Measurements from ENCODE around the gene WIPF2.

DNA sequence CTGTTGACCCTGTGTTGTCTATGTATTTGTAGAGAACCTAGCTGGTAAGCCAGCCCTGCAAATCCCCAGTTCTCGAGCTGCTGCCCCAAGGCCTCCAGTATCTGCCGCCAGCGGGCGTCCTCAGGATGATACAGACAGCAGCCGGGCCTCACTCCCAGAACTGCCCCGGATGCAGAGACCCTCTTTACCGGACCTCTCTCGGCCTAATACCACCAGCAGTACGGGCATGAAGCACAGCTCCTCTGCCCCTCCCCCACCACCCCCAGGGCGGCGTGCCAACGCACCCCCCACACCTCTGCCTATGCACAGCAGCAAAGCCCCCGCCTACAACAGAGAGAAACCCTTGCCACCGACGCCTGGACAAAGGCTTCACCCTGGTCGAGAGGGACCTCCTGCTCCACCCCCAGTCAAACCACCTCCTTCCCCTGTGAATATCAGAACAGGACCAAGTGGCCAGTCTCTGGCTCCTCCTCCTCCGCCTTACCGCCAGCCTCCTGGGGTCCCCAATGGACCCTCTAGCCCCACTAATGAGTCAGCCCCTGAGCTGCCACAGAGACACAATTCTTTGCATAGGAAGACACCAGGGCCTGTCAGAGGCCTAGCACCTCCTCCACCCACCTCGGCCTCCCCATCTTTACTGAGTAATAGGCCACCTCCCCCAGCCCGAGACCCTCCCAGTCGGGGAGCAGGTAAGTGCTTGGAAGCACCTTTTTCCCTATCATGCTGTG, 45.5 kb downstream of the WIPF2 start:
- TF ChIP-seq, protein P1, sequence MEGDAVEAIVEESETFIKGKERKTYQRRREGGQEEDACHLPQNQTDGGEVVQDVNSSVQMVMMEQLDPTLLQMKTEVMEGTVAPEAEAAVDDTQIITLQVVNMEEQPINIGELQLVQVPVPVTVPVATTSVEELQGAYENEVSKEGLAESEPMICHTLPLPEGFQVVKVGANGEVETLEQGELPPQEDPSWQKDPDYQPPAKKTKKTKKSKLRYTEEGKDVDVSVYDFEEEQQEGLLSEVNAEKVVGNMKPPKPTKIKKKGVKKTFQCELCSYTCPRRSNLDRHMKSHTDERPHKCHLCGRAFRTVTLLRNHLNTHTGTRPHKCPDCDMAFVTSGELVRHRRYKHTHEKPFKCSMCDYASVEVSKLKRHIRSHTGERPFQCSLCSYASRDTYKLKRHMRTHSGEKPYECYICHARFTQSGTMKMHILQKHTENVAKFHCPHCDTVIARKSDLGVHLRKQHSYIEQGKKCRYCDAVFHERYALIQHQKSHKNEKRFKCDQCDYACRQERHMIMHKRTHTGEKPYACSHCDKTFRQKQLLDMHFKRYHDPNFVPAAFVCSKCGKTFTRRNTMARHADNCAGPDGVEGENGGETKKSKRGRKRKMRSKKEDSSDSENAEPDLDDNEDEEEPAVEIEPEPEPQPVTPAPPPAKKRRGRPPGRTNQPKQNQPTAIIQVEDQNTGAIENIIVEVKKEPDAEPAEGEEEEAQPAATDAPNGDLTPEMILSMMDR (conservative IDR thresholded peaks at IDR 0.05): no peak
- no peak for TF ChIP-seq ZFX (IDR thresholded peaks at IDR 0.05)

Data from C4-2B (cell line).